HepG2 (cell line): Measurements from ENCODE around the gene ZKSCAN5. TPM values are rescaled to one million over a fixed set of nuclear protein-coding genes. Genes with fewer than 3 reads are reported as not detected.

Experiments
- GABPB1 ChIP-seq: IDR thresholded peaks from 2 replicates; pipeline ENCODE4 v1.6.1; 2016; ENCODE audit warnings: mild to moderate bottlenecking, missing genetic modification reagents, moderate library complexity, missing compliant biosample characterization
- GFI1 ChIP-seq: sonication (generic); formaldehyde crosslinking; IDR thresholded peaks from 2 replicates; pipeline ENCODE4 v1.5.0; 2020; ENCODE audit warnings: missing genetic modification reagents, mild to moderate bottlenecking, borderline replicate concordance
- GTF2F1 ChIP-seq: fragments of 150-350 bp; IDR thresholded peaks from 2 replicates; pipeline ENCODE4 v1.6.1; 2014; ENCODE audit warnings: low read length
- MED1 ChIP-seq: sonication (generic); formaldehyde crosslinking; IDR thresholded peaks from 2 replicates; pipeline ENCODE4 v1.4.0; 2020; ENCODE audit warnings: missing genetic modification reagents
- MYC ChIP-seq: sonication (generic); formaldehyde crosslinking; IDR thresholded peaks from 2 replicates; pipeline ENCODE4 v1.9.0; 2021; ENCODE audit warnings: missing genetic modification reagents, borderline replicate concordance
- MYPOP ChIP-seq: sonication (generic); formaldehyde crosslinking; IDR thresholded peaks from 2 replicates; pipeline ENCODE4 v1.8.1; 2023; ENCODE audit warnings: mild to moderate bottlenecking, moderate library complexity, missing genetic modification reagents
- NR1H2 ChIP-seq: sonication (generic); formaldehyde crosslinking; IDR thresholded peaks from 2 replicates; pipeline ENCODE4 v1.8.1; 2022; ENCODE audit warnings: low read depth, missing genetic modification reagents, borderline replicate concordance
- SMARCE1 ChIP-seq: fragments of 450-650 bp; IDR thresholded peaks from 2 replicates; pipeline ENCODE4 v1.6.1; 2017; ENCODE audit warnings: borderline replicate concordance
- TCF12 ChIP-seq, 2 experiments: fragments of 450-650 bp in 1 of 2; sonication (generic) in 1 of 2; formaldehyde crosslinking in 1 of 2; IDR thresholded peaks; 2 replicates each; pipeline versions ENCODE4 v1.6.1 to v1.8.0; 2017 to 2022; ENCODE audit warnings: antibody characterized with exemption in 1 of 2, mild to moderate bottlenecking in 1 of 2, missing genetic modification reagents in 1 of 2, moderate library complexity in 1 of 2
- ZEB1 ChIP-seq: IDR thresholded peaks from 2 replicates; pipeline ENCODE4 v1.6.1; 2012; ENCODE audit warnings: mild to moderate bottlenecking, low read depth, inconsistent platforms; ENCODE audit not compliant: insufficient replicate concordance
- ZFY ChIP-seq: sonication (generic); formaldehyde crosslinking; IDR thresholded peaks from 2 replicates; pipeline ENCODE4 v1.4.0; 2020; ENCODE audit warnings: missing genetic modification reagents
- ZNF382 ChIP-seq: sonication (generic); formaldehyde crosslinking; IDR thresholded peaks from 2 replicates; pipeline ENCODE4 v1.5.0; 2020; ENCODE audit warnings: missing genetic modification reagents, mild to moderate bottlenecking, borderline replicate concordance
- ZNF501 ChIP-seq: sonication (generic); formaldehyde crosslinking; IDR thresholded peaks from 2 replicates; pipeline ENCODE4 v1.5.1; 2020; ENCODE audit warnings: mild to moderate bottlenecking, moderate library complexity, missing genetic modification reagents
- ZNF605 ChIP-seq: sonication (generic); formaldehyde crosslinking; IDR thresholded peaks from 2 replicates; pipeline ENCODE4 v1.8.0; 2022; ENCODE audit warnings: mild to moderate bottlenecking, missing genetic modification reagents
- ZNF709 ChIP-seq: sonication (generic); formaldehyde crosslinking; IDR thresholded peaks from 2 replicates; pipeline ENCODE4 v1.5.0; 2020; ENCODE audit warnings: mild to moderate bottlenecking, missing genetic modification reagents
- ZNF850 ChIP-seq: sonication (generic); formaldehyde crosslinking; conservative IDR thresholded peaks from 2 replicates; pipeline ENCODE4 v1.9.0; 2021; ENCODE audit warnings: mild to moderate bottlenecking, missing genetic modification reagents
- ZZZ3 ChIP-seq: sonication (generic); formaldehyde crosslinking; IDR thresholded peaks from 2 replicates; pipeline ENCODE4 v1.4.0; 2020; ENCODE audit warnings: missing genetic modification reagents, mild to moderate bottlenecking, borderline replicate concordance
- polyA plus RNA-seq, 8 experiments: library from polyadenylated mRNA; depleted of rRNA in 3 of 8; stranded (reverse) in 7 of 8; unstranded in 1 of 8; fragments of >200 nt; fragmentation: Illumina TruSeq in 4 of 8; extraction: Trizol in 4 of 8; gene quantifications; 2 replicates each; pipeline versions ENCODE4 v1.2.1 to v1.2.3, GENCODE V29; 2011 to 2016; ENCODE audit warnings: low read depth in 4 of 8, missing spikeins in 1 of 8, mixed read lengths in 1 of 8; ENCODE audit not compliant: insufficient read depth in 1 of 8
- total RNA-seq, 5 experiments: library from RNA; depleted of rRNA; stranded (reverse); fragments of >200 nt; fragmentation: Illumina TruSeq; extraction: Trizol; gene quantifications; 2 replicates each; pipeline ENCODE4 v1.2.3, GENCODE V29; 2016; ENCODE audit warnings: low read depth in 1 of 5
- TF ChIP-seq, protein P1 (sequence below): sonication (generic); formaldehyde crosslinking; IDR thresholded peaks from 2 replicates; pipeline ENCODE4 v1.4.0; 2020; ENCODE audit warnings: missing genetic modification reagents
- TF ChIP-seq, protein P2 (sequence below): IDR thresholded peaks from 2 replicates; pipeline ENCODE4 v1.6.1; 2018; ENCODE audit warnings: missing genetic modification reagents, mild to moderate bottlenecking, missing compliant biosample characterization
- TF ChIP-seq, protein P3 (sequence below): sonication (generic); formaldehyde crosslinking; IDR thresholded peaks from 2 replicates; pipeline ENCODE4 v1.5.0; 2020; ENCODE audit warnings: mild to moderate bottlenecking, missing genetic modification reagents

The ZKSCAN5 gene
- total and polyA plus RNA-seq, 2 of the 13 experiments (the other 11 are each of a cell fraction or from before 2014, with no cell fraction given) = 5.5 to 11.7 TPM

- TF ChIP-seq ZEB1 = peak; percentile 28
- TF ChIP-seq GTF2F1 = no peak
- TF ChIP-seq ZNF605 (CRISPR knock-in tag) = peak; percentile 70; the same call in 1 of the 2 replicates
- peak; percentile 87 for TF ChIP-seq ZFY (CRISPR knock-in tag)
- TF ChIP-seq, protein P1, sequence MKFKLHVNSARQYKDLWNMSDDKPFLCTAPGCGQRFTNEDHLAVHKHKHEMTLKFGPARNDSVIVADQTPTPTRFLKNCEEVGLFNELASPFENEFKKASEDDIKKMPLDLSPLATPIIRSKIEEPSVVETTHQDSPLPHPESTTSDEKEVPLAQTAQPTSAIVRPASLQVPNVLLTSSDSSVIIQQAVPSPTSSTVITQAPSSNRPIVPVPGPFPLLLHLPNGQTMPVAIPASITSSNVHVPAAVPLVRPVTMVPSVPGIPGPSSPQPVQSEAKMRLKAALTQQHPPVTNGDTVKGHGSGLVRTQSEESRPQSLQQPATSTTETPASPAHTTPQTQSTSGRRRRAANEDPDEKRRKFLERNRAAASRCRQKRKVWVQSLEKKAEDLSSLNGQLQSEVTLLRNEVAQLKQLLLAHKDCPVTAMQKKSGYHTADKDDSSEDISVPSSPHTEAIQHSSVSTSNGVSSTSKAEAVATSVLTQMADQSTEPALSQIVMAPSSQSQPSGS (CRISPR knock-in tag) = peak; percentile 75; the same call in 1 of the 2 replicates
- no peak for TF ChIP-seq NR1H2 (CRISPR knock-in tag)
- no peak for TF ChIP-seq ZNF382 (CRISPR knock-in tag)
- TF ChIP-seq TCF12 (IDR thresholded peaks at IDR 0.05) = no peak
- TF ChIP-seq TCF12 (CRISPR knock-in tag; IDR thresholded peaks at IDR 0.05) = no peak
- TF ChIP-seq GABPB1 (CRISPR knock-in tag) = peak; percentile 98
- peak; percentile 37; the same call in 1 of the 2 replicates for TF ChIP-seq MED1 (CRISPR knock-in tag)
- TF ChIP-seq MYPOP (CRISPR knock-in tag) = peak; percentile 31; the same call in 1 of the 2 replicates
- peak; percentile 11; the same call in 1 of the 2 replicates for TF ChIP-seq GFI1
- TF ChIP-seq ZNF850 = no peak
- TF ChIP-seq ZNF501 = peak; percentile 68; the same call in 1 of the 2 replicates
- peak; percentile 58; the same call in 1 of the 2 replicates for TF ChIP-seq ZNF709
- TF ChIP-seq, protein P2, sequence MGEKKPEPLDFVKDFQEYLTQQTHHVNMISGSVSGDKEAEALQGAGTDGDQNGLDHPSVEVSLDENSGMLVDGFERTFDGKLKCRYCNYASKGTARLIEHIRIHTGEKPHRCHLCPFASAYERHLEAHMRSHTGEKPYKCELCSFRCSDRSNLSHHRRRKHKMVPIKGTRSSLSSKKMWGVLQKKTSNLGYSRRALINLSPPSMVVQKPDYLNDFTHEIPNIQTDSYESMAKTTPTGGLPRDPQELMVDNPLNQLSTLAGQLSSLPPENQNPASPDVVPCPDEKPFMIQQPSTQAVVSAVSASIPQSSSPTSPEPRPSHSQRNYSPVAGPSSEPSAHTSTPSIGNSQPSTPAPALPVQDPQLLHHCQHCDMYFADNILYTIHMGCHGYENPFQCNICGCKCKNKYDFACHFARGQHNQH = peak; percentile 93; the same call in 1 of the 2 replicates
- peak; percentile 74; the same call in 1 of the 2 replicates for TF ChIP-seq ZZZ3 (CRISPR knock-in tag)
- TF ChIP-seq, protein P3, sequence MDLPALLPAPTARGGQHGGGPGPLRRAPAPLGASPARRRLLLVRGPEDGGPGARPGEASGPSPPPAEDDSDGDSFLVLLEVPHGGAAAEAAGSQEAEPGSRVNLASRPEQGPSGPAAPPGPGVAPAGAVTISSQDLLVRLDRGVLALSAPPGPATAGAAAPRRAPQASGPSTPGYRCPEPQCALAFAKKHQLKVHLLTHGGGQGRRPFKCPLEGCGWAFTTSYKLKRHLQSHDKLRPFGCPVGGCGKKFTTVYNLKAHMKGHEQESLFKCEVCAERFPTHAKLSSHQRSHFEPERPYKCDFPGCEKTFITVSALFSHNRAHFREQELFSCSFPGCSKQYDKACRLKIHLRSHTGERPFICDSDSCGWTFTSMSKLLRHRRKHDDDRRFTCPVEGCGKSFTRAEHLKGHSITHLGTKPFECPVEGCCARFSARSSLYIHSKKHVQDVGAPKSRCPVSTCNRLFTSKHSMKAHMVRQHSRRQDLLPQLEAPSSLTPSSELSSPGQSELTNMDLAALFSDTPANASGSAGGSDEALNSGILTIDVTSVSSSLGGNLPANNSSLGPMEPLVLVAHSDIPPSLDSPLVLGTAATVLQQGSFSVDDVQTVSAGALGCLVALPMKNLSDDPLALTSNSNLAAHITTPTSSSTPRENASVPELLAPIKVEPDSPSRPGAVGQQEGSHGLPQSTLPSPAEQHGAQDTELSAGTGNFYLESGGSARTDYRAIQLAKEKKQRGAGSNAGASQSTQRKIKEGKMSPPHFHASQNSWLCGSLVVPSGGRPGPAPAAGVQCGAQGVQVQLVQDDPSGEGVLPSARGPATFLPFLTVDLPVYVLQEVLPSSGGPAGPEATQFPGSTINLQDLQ (CRISPR knock-in tag) = no peak
- TF ChIP-seq MYC = peak; percentile 76; the same call in 1 of the 2 replicates
- TF ChIP-seq SMARCE1 = no peak
Observed at GRCh38 chr7:99499721-99500636, 4.5 kb upstream of the ZKSCAN5 start, which contains the start of gene ZNF394 (continued).
